Ascending aorta (tissue), 2 donors: ENCODE results near the gene LITAF. TPM values are rescaled to one million over a fixed set of nuclear protein-coding genes. Genes with fewer than 3 reads are reported as not detected.

ENCODE experiments used
- DNase-seq, 2 donors: peaks; one replicate each; pipeline ENCODE4 v3.0.0-alpha.2; 2019; ENCODE audit warnings: low spot score in 2 of 2
- H3K27ac ChIP-seq, 2 donors: fragments of 200-600 bp; sonication (generic); one replicate each; pipeline ENCODE4 v1.5.1; 2016 to 2017; ENCODE audit warnings: mild to moderate bottlenecking in 1 of 2
- H3K27me3 ChIP-seq: fragments of 200-600 bp; sonication (generic); one replicate; pipeline ENCODE4 v1.5.1; 2017
- H3K36me3 ChIP-seq, 2 donors: fragments of 200-600 bp; sonication (generic); one replicate each; pipeline ENCODE4 v1.5.1; 2016
- H3K4me1 ChIP-seq, 2 donors: fragments of 200-600 bp; sonication (generic); one replicate each; pipeline ENCODE4 v1.5.1; 2016 to 2017; ENCODE audit warnings: mild to moderate bottlenecking in 1 of 2
- H3K4me3 ChIP-seq, 2 donors: fragments of 200-600 bp; sonication (generic); one replicate each; pipeline ENCODE4 v1.5.1; 2016 to 2017; ENCODE audit warnings: mild to moderate bottlenecking in 1 of 2
- H3K9me3 ChIP-seq, 2 donors: fragments of 200-600 bp; sonication (generic); one replicate each; pipeline ENCODE4 v1.5.1; 2016
- intact Hi-C: fragments of 100-400 bp; cut with DNase I; formaldehyde crosslinking; loops from one replicate; pipeline ENCODE4 v1.15.1; 2023
- total RNA-seq: library from RNA; depleted of rRNA; stranded (reverse); fragments of >200 nt; gene quantifications from one replicate; pipeline ENCODE4 v1.1.0, GENCODE V29; 2016
- TF ChIP-seq, protein P1 (sequence below), 3 experiments: fragments of 200-600 bp in 2 of 3; fragments of 450-650 bp in 1 of 3; sonication (generic) in 2 of 3; IDR thresholded peaks; one replicate each; pipeline ENCODE4 v1.5.1; 2016 to 2019; ENCODE audit warnings: antibody characterized with exemption in 3 of 3, mild to moderate bottlenecking in 1 of 3, moderate library complexity in 1 of 3

The LITAF gene
- total RNA-seq, 1 donor from 2014 or later, result 40.7 TPM

DNA sequence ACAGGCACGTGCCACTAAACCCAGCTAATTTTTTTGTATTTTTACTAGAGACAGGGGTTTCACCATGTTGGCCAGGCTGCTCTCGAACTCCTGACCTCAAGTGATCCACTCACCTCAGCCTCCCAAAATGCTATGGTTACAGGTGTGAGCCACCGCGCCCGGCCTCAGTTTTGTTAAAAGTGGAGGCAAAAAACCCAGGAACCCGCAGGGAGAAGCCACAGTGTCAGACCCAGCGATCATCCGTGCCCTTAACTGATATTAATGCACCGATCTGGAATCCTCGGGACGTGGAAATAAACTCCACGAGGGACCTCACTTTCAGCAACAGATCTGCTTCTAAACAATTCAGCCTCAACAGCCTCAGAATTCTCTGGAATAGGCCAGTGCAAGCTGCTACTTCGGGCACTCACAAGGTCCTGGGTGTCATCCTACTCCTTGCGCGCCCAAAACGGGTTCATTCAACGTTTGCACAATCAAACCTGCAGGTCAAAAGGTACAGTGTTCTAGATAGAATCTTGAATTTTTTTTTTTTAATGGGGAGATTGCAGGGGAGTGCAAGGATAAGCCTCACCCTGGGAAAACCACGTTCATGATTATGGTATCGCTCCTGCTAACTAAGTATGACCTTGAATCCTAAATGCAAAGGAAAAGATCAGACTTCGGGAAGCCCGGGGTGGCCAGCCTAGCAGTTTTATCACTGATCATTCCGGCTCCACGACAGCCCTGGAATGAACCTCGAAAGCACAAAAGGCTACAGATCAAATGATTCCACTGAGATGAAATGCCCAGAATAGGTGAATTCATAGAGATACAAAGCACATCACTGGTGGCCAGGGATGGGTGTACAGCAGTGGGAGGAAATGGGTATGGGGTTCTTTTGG lies 22.4 kb downstream of the LITAF start:
- Histone ChIP-seq H3K9me3 (no peaks in the 10 kb centered on the region), H3K27ac (peak overlapping the region in 1 of 2 donors; percentile 26), H3K4me3 (no peak overlapping the region), H3K36me3 (peaks cover 4% of the 10 kb centered on the region in 2 donors), H3K4me1 (peaks cover 3% of the 10 kb centered on the region in 2 donors), H3K27me3 (no peaks in the 10 kb centered on the region)
- TF ChIP-seq, protein P1, sequence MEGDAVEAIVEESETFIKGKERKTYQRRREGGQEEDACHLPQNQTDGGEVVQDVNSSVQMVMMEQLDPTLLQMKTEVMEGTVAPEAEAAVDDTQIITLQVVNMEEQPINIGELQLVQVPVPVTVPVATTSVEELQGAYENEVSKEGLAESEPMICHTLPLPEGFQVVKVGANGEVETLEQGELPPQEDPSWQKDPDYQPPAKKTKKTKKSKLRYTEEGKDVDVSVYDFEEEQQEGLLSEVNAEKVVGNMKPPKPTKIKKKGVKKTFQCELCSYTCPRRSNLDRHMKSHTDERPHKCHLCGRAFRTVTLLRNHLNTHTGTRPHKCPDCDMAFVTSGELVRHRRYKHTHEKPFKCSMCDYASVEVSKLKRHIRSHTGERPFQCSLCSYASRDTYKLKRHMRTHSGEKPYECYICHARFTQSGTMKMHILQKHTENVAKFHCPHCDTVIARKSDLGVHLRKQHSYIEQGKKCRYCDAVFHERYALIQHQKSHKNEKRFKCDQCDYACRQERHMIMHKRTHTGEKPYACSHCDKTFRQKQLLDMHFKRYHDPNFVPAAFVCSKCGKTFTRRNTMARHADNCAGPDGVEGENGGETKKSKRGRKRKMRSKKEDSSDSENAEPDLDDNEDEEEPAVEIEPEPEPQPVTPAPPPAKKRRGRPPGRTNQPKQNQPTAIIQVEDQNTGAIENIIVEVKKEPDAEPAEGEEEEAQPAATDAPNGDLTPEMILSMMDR (IDR thresholded peaks at IDR 0.05), result no peak
- intact Hi-C loops, result no loop called here
- no peak for DNase-seq

DNA sequence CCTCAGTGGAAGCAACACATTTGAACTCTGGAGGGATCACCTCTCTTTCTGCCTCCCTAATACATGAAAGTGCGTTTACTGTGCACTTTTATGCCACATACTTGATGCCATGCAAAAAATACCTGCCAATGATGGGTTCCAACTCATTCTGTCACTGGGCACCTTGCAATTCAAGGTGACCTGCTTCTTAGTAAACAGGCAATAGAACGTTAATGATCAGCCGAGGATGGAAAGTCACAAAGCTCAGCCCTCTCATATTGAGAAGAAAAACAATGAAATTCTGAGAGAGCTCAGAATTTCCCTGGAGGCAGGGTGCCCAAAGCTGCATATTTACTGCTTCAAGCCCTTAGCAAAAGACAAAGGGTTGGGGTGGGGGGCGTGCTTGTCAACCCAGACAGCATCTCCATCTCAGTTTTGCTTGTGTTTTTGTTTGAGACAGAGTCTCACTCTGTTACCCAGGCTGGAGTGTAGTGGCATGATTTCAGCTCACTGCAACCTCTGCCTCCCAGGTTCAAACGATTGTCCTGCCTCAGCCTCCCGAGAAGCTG lies 23.2 kb downstream of the LITAF start:
- peak overlapping the region in 1 of 2 donors; percentile 26 for H3K27ac ChIP-seq
- no peaks in the 10 kb centered on the region for H3K27me3 ChIP-seq
- no peak for DNase-seq
- no peak overlapping the region for H3K4me3 ChIP-seq
- peaks cover 0 to 4% of the 10 kb centered on the region in 2 donors for H3K36me3 ChIP-seq
- intact Hi-C loops, result no loop called here
- H3K4me1 ChIP-seq, result peaks cover 3% of the 10 kb centered on the region in 2 donors
- no peaks in the 10 kb centered on the region for H3K9me3 ChIP-seq
- TF ChIP-seq, protein P1 (IDR thresholded peaks at IDR 0.05), result no peak

DNA sequence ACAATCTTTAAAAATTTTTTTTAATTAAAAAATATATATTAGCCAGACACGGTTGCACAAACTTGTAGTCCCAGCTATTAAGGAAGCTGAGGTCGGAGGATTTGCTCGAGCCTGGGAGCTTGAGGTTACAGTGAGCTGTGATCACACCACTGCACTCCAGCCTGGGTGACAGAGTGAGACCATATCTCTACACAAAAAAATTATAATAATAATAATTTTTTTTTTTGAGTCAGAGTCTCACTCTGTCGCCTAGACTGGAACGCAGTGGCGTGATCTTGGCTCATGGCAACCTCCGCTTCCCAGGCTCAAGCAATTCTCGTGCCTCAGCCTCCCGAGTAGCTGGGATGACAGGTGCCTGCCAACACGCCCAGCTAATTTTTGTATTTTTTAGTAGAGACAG lies 23.8 kb downstream of the LITAF start:
- H3K4me1 ChIP-seq, result peaks cover 7% of the 10 kb centered on the region in 2 donors
- H3K9me3 ChIP-seq, result no peaks in the 10 kb centered on the region
- peak overlapping the region in 1 of 2 donors; percentile 49 for H3K27ac ChIP-seq
- DNase-seq, result no peak
- TF ChIP-seq, protein P1 (IDR thresholded peaks at IDR 0.05), result no peak
- H3K27me3 ChIP-seq, result no peaks in the 10 kb centered on the region
- no peak overlapping the region for H3K4me3 ChIP-seq
- no peaks in the 10 kb centered on the region for H3K36me3 ChIP-seq
- intact Hi-C loops, result no loop called here

DNA sequence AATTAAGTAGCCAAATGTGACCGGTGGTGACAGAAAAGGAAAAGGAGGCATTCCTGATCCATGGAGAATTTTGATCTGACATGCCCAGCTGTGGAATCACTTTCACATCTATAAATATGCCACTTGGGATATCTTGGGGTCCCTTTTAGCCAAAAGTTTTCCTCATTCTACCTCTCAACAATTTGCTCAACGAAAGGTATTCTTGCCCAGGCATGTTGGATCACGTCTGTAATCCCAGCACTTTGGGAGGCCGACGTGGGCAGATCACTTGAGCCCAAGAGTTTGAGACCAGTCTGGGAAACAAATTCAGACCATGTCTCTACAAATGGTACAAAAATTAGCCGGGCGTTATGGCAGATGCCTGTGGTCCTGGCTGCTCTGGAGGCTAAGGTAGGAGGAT lies 24.3 kb downstream of the LITAF start:
- Histone ChIP-seq H3K4me1 (peaks cover 9% of the 10 kb centered on the region in 2 donors), H3K9me3 (no peaks in the 10 kb centered on the region), H3K27me3 (no peaks in the 10 kb centered on the region), H3K4me3 (no peak overlapping the region), H3K36me3 (no peaks in the 10 kb centered on the region), H3K27ac (peak overlapping the region in 1 of 2 donors; percentile 49)
- DNase-seq, result no peak
- intact Hi-C loops, result no loop called here
- TF ChIP-seq, protein P1 (IDR thresholded peaks at IDR 0.05), result no peak

DNA sequence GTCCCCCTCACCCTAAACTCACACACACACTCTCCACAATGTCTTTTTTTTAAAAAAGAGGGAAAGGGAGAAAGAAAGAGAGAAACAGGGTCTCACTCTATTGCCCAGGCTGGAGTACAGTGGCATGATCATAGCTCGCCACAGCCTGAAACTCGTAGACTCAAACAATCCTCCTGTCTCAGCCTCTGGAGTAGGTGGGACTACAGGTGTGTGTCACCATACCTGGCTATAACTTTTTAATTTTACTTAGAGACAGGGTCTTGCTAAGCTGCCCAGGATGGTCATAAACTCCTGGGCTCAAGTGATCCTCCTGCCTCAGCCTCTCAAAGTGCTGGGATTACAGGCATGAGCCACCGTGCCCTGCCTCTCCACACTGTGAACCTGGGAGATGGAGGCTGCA lies 24.9 kb downstream of the LITAF start:
- H3K9me3 ChIP-seq, result no peaks in the 10 kb centered on the region
- TF ChIP-seq, protein P1 (IDR thresholded peaks at IDR 0.05), result no peak
- H3K4me1 ChIP-seq, result peaks cover 9% of the 10 kb centered on the region in 2 donors
- no peaks in the 10 kb centered on the region for H3K27me3 ChIP-seq
- no peak overlapping the region for H3K4me3 ChIP-seq
- intact Hi-C loops, result no loop called here
- no peaks in the 10 kb centered on the region for H3K36me3 ChIP-seq
- DNase-seq, result no peak
- peak overlapping the region; percentile 56 to 63 for H3K27ac ChIP-seq
